ENCODE measurements around the gene DOCK9. TPM values are rescaled to one million over a fixed set of nuclear protein-coding genes. Genes with fewer than 3 reads are reported as not detected.

The DOCK9 gene
- total and polyA plus RNA-seq, 2 experiments from 2014 or later, result 8.5 to 57.7 TPM

DNA sequence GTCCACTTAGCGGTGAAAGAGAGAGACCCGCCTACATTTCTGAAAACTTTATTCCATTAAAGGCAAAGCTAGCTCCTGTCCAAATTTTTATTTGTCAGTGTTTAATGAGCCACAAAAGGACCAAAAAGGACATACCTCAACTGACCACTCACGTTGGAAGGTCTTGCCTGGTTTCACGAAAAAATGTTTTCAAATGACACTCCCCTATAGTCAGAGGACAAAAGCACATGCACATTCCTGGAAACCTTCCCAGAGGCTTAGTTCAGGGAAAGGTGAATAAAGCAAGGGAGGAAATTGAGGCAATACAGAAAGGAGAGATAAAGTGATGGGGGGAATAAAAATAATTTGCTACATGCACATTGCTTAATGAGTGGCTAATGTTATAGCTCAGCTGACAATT lies 55.6 kb downstream of the DOCK9 start:
- Histone ChIP-seq H3K4me3 (no peak overlapping the region), H3K9me2 (ENCODE audit: insufficient read depth) (no peaks in the 10 kb centered on the region), H3K27ac (ENCODE audit: low read depth) (no peak overlapping the region), H4K20me1 (replicated peaks; ENCODE audit: insufficient read depth) (no peaks in the 10 kb centered on the region), H3K27me3 (ENCODE audit: insufficient read depth) (no peaks in the 10 kb centered on the region), H3K4me2 (no peak overlapping the region), H3K36me3 (ENCODE audit: insufficient read depth) (no peaks in the 10 kb centered on the region), H2AFZ (no peak overlapping the region), H3F3A (replicated peaks; ENCODE audit: low read depth) (no peaks in the 10 kb centered on the region), H3K4me1 (ENCODE audit: insufficient read depth) (peaks cover 7% of the 10 kb centered on the region), H3K79me2 (replicated peaks; ENCODE audit: insufficient read depth) (no peaks in the 10 kb centered on the region)
- Mint-ChIP-seq H3K27me3 (ENCODE audit: insufficient read depth, low read depth, poor library complexity) (no peaks in the 10 kb centered on the region), H3K9me3 (no peaks in the 10 kb centered on the region), H3K27ac (no peak overlapping the region), H3K4me1 (peaks cover 26% of the 10 kb centered on the region), H3K4me3 (no peak overlapping the region), H3K36me3 (ENCODE audit: low read depth) (no peaks in the 10 kb centered on the region)
- DNase-seq (ENCODE audit: low spot score) (no peak), ATAC-seq (no peak)
- TF ChIP-seq, protein P1, sequence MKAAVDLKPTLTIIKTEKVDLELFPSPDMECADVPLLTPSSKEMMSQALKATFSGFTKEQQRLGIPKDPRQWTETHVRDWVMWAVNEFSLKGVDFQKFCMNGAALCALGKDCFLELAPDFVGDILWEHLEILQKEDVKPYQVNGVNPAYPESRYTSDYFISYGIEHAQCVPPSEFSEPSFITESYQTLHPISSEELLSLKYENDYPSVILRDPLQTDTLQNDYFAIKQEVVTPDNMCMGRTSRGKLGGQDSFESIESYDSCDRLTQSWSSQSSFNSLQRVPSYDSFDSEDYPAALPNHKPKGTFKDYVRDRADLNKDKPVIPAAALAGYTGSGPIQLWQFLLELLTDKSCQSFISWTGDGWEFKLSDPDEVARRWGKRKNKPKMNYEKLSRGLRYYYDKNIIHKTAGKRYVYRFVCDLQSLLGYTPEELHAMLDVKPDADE (IDR thresholded peaks at IDR 0.05), result no peak
- no peak for TF ChIP-seq POLR2AphosphoS5 (IDR thresholded peaks at IDR 0.05; ENCODE audit: low read depth)
- TF ChIP-seq, protein P2, sequence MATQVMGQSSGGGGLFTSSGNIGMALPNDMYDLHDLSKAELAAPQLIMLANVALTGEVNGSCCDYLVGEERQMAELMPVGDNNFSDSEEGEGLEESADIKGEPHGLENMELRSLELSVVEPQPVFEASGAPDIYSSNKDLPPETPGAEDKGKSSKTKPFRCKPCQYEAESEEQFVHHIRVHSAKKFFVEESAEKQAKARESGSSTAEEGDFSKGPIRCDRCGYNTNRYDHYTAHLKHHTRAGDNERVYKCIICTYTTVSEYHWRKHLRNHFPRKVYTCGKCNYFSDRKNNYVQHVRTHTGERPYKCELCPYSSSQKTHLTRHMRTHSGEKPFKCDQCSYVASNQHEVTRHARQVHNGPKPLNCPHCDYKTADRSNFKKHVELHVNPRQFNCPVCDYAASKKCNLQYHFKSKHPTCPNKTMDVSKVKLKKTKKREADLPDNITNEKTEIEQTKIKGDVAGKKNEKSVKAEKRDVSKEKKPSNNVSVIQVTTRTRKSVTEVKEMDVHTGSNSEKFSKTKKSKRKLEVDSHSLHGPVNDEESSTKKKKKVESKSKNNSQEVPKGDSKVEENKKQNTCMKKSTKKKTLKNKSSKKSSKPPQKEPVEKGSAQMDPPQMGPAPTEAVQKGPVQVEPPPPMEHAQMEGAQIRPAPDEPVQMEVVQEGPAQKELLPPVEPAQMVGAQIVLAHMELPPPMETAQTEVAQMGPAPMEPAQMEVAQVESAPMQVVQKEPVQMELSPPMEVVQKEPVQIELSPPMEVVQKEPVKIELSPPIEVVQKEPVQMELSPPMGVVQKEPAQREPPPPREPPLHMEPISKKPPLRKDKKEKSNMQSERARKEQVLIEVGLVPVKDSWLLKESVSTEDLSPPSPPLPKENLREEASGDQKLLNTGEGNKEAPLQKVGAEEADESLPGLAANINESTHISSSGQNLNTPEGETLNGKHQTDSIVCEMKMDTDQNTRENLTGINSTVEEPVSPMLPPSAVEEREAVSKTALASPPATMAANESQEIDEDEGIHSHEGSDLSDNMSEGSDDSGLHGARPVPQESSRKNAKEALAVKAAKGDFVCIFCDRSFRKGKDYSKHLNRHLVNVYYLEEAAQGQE (IDR thresholded peaks at IDR 0.05; ENCODE audit: unreplicated experiment), result no peak
- TF ChIP-seq ZNF331 (CRISPR knock-in tag; IDR thresholded peaks at IDR 0.05; ENCODE audit: low read depth), result no peak
- TF ChIP-seq JUNB (IDR thresholded peaks at IDR 0.05; ENCODE audit: unreplicated experiment), result no peak
- TF ChIP-seq, protein P3, sequence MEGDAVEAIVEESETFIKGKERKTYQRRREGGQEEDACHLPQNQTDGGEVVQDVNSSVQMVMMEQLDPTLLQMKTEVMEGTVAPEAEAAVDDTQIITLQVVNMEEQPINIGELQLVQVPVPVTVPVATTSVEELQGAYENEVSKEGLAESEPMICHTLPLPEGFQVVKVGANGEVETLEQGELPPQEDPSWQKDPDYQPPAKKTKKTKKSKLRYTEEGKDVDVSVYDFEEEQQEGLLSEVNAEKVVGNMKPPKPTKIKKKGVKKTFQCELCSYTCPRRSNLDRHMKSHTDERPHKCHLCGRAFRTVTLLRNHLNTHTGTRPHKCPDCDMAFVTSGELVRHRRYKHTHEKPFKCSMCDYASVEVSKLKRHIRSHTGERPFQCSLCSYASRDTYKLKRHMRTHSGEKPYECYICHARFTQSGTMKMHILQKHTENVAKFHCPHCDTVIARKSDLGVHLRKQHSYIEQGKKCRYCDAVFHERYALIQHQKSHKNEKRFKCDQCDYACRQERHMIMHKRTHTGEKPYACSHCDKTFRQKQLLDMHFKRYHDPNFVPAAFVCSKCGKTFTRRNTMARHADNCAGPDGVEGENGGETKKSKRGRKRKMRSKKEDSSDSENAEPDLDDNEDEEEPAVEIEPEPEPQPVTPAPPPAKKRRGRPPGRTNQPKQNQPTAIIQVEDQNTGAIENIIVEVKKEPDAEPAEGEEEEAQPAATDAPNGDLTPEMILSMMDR (conservative IDR thresholded peaks at IDR 0.05; ENCODE audit: low read depth in 2 of 2), result no peak
- TF ChIP-seq, protein P4, sequence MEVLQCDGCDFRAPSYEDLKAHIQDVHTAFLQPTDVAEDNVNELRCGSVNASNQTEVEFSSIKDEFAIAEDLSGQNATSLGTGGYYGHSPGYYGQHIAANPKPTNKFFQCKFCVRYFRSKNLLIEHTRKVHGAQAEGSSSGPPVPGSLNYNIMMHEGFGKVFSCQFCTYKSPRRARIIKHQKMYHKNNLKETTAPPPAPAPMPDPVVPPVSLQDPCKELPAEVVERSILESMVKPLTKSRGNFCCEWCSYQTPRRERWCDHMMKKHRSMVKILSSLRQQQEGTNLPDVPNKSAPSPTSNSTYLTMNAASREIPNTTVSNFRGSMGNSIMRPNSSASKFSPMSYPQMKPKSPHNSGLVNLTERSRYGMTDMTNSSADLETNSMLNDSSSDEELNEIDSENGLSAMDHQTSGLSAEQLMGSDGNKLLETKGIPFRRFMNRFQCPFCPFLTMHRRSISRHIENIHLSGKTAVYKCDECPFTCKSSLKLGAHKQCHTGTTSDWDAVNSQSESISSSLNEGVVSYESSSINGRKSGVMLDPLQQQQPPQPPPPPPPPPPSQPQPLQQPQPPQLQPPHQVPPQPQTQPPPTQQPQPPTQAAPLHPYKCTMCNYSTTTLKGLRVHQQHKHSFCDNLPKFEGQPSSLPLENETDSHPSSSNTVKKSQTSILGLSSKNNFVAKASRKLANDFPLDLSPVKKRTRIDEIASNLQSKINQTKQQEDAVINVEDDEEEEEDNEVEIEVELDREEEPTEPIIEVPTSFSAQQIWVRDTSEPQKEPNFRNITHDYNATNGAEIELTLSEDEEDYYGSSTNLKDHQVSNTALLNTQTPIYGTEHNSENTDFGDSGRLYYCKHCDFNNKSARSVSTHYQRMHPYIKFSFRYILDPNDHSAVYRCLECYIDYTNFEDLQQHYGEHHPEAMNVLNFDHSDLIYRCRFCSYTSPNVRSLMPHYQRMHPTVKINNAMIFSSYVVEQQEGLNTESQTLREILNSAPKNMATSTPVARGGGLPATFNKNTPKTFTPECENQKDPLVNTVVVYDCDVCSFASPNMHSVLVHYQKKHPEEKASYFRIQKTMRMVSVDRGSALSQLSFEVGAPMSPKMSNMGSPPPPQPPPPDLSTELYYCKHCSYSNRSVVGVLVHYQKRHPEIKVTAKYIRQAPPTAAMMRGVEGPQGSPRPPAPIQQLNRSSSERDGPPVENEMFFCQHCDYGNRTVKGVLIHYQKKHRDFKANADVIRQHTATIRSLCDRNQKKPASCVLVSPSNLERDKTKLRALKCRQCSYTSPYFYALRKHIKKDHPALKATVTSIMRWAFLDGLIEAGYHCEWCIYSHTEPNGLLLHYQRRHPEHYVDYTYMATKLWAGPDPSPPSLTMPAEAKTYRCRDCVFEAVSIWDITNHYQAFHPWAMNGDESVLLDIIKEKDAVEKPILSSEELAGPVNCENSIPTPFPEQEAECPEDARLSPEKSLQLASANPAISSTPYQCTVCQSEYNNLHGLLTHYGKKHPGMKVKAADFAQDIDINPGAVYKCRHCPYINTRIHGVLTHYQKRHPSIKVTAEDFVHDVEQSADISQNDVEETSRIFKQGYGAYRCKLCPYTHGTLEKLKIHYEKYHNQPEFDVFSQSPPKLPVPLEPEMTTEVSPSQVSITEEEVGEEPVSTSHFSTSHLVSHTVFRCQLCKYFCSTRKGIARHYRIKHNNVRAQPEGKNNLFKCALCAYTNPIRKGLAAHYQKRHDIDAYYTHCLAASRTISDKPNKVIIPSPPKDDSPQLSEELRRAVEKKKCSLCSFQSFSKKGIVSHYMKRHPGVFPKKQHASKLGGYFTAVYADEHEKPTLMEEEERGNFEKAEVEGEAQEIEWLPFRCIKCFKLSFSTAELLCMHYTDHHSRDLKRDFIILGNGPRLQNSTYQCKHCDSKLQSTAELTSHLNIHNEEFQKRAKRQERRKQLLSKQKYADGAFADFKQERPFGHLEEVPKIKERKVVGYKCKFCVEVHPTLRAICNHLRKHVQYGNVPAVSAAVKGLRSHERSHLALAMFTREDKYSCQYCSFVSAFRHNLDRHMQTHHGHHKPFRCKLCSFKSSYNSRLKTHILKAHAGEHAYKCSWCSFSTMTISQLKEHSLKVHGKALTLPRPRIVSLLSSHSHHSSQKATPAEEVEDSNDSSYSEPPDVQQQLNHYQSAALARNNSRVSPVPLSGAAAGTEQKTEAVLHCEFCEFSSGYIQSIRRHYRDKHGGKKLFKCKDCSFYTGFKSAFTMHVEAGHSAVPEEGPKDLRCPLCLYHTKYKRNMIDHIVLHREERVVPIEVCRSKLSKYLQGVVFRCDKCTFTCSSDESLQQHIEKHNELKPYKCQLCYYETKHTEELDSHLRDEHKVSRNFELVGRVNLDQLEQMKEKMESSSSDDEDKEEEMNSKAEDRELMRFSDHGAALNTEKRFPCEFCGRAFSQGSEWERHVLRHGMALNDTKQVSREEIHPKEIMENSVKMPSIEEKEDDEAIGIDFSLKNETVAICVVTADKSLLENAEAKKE (CRISPR knock-in tag; IDR thresholded peaks at IDR 0.05), result no peak
- TF ChIP-seq ZNF114 (CRISPR knock-in tag; IDR thresholded peaks at IDR 0.05), result no peak
- TF ChIP-seq EZH2 (IDR thresholded peaks at IDR 0.05; ENCODE audit: low read depth, unreplicated experiment), result no peak
- TF ChIP-seq EZH2phosphoT487 (IDR thresholded peaks at IDR 0.05; ENCODE audit: unreplicated experiment), result no peak
- TF ChIP-seq NANOG (IDR thresholded peaks at IDR 0.05; ENCODE audit: borderline replicate concordance), result no peak
- TF ChIP-seq CREB1 (CRISPR knock-in tag; IDR thresholded peaks at IDR 0.05; ENCODE audit: low read depth), result no peak
